Omental fat pad (tissue), 4 donors: ENCODE data around the gene SORCS2. TPM values are rescaled to one million over a fixed set of nuclear protein-coding genes. Genes with fewer than 3 reads are reported as not detected.

Experiments used
- ATAC-seq: fragments of 150-250 bp; one replicate; pipeline ENCODE4 v1.9.1; 2016; ENCODE audit warnings: mild to moderate bottlenecking, moderate library complexity; ENCODE audit not compliant: low FRiP score
- DNase-seq: peaks from one replicate; pipeline ENCODE4 v3.0.0-alpha.2; 2019; ENCODE audit warnings: low spot score
- CTCF ChIP-seq, 3 donors: fragments of 450-650 bp; IDR thresholded peaks; one replicate each; pipeline ENCODE4 v1.5.1; 2016 to 2017; ENCODE audit warnings: antibody characterized with exemption in 3 of 3, mild to moderate bottlenecking in 3 of 3, moderate library complexity in 2 of 3
- total RNA-seq, 4 donors: library from RNA; depleted of rRNA; stranded (reverse); fragments of >200 nt; gene quantifications; one replicate each; pipeline ENCODE4 v1.1.0, GENCODE V29; 2016

The SORCS2 gene
- total RNA-seq, 4 donors from 2014 or later, result 0.63 to 4.6 (median 1.2) TPM

- ATAC-seq (no peak), DNase-seq (no peak)
- no peak for TF ChIP-seq CTCF (IDR thresholded peaks at IDR 0.05)
These were observed 118.9 kb downstream of the SORCS2 start for GRCh38 chr4:7311205-7311604.

DNA sequence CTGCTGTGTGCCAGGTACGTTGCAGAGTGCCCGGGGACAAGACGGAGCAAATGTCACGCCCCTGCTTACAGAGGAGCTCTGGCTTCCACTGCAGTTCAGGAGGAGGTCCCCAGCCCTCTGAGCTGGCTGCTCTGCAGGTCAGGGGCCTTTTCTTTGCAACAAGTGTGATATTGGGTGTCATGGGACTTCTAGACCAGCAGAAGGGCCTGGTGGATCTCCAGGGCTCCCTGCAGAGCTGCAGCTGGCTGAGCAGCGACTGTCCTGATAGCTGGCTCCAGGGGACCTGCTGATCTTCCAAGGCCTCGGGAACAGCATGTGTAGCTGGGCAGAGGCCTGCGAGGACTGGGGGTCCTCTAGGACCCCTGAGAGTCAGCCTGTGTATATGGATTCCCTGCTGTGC, 120.4 kb downstream of the SORCS2 start:
- no peak for ATAC-seq
- no peak for TF ChIP-seq CTCF (IDR thresholded peaks at IDR 0.05)
- no peak for DNase-seq

DNA sequence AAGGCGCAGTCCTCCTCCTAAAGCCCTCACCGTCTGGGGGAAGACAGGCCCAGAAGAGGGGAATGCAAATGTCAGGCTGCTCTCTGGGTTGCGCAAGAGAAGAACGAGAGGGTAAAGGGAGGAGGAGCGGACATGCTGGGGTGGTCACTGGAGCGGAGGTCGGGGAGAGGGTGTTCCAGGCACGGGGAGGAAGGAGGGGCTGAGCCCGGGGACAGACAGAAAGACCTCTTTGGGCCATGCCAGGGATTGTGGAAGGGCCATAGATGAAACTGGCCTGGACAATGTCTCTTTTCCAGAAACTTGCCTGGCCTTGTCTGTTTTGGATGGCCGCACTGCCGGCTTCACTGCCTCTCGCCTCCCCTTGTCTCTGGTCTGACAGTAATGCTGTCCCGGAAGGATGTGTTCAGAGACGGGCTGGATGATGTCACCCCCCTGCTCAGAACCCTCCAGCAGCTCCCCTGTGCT, 121.0 kb downstream of the SORCS2 start:
- ATAC-seq, result peak; percentile 44
- no peak for DNase-seq
- no peak for TF ChIP-seq CTCF (IDR thresholded peaks at IDR 0.05)

DNA sequence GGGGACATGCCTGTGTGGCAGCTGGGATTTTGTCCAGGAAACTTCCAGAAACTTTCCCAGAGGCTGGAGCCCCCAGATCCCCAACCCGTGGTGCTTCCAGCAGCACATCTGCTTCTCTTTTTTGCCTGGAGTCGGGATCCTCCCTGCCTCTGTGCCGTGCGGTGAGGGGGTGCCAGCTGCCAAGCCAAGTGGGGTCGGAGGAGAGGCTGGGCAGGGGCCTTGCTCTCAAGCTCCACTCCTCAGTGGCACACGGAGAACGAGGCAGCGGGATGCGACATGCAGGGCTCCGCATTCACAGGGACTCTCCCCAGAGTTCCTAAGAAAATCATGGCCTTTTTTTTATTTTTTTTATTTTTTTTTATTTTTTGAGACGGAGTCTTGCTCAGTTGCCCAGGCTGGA, 121.7 kb downstream of the SORCS2 start:
- no peak for TF ChIP-seq CTCF (IDR thresholded peaks at IDR 0.05)
- ATAC-seq (no peak), DNase-seq (no peak)

DNA sequence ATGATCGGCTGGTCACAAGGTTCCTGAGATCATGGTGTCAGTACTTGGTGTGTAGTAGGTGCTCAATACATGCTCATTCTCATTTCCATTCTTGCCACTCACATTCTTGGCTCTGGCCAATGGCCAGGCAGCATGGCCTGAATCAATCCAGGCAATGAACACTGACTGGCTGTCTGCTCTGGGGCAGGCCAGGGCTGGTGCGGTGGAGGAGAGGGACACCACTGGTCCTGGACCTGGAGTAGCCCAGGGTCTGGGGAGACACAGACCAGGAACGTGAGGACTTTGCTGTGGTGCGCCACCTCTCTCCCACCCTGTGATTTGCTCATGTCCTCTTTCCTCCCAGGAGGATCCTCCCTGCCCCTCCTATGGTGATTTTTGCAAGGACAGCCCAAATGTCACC, 122.9 kb downstream of the SORCS2 start:
- DNase-seq (no peak), ATAC-seq (no peak)
- no peak for TF ChIP-seq CTCF (IDR thresholded peaks at IDR 0.05)

DNA sequence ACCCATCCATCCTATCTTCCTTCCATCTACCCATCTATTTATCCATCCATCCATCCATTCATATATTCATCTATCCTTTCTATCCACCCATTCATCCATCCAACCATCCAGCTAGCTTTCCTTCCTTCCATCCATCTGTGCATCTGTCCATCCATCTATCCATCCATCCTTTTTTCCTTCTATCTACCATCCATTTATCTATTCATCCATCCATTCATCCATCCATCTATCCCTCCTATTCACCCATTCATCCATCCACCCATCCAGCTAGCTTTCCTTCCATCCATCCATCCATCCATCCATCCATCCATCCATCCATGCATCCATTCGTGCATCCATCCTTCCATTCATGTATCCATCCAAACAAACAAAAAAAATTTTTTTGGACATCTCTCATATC, 123.6 kb downstream of the SORCS2 start:
- no peak for DNase-seq
- no peak for TF ChIP-seq CTCF (IDR thresholded peaks at IDR 0.05)
- ATAC-seq, result no peak

GRCh38 chr4:7319024-7319423, 126.7 kb downstream of the SORCS2 start:
- ATAC-seq (no peak), DNase-seq (no peak)
- TF ChIP-seq CTCF (IDR thresholded peaks at IDR 0.05), result no peak
